NCI-H2196 treated with DMSO at 0.1 percent for 48 hours (cell line): Measurements from ENCODE around the gene DNMT3A.

Experiments used
- DNase-seq: peaks from one replicate; lab custom pipeline; 2025; ENCODE audit not compliant: unreplicated experiment; lab: John Stamatoyannopoulos, UW

The DNMT3A gene

GRCh38 chr2:25308599-25308998 is 33.1 kb downstream of the DNMT3A start:
- DNase-seq, result no peak

DNA sequence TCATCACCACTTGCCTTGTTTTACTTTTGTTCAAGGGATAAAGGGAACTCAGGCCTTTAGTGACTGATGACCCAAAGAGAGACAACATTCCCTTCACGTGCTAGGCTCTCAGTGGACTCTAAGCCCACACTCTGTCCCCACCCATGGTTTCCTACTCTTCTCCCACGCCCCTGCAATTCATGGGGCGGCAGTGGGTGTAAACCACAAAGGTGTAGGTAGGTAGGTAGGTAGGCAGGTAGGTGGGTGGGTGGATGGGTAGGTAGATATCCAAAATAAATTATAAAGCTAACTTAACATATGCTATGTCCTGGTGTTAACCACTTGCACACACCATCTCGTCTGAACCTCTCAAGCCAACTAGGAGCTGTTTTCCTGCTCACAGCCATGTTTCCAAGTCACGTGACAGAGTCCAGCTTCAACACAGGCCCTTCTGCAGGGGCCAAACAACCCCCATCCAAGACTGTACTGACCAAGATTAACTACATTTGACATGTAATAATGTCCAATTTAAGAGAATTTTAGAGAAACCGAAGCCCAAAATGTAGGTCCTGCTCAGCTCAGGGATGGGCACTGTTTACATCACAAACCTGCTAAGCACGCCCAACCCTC is 33.7 kb downstream of the DNMT3A start:
- no peak for DNase-seq

GRCh38 chr2:25306777-25307368 is 34.9 kb downstream of the DNMT3A start:
- DNase-seq, result no peak

GRCh38 chr2:25305775-25306174 is 36.0 kb downstream of the DNMT3A start:
- DNase-seq, result no peak

GRCh38 chr2:25304826-25305596 is 36.7 kb downstream of the DNMT3A start:
- DNase-seq, result no peak

DNA sequence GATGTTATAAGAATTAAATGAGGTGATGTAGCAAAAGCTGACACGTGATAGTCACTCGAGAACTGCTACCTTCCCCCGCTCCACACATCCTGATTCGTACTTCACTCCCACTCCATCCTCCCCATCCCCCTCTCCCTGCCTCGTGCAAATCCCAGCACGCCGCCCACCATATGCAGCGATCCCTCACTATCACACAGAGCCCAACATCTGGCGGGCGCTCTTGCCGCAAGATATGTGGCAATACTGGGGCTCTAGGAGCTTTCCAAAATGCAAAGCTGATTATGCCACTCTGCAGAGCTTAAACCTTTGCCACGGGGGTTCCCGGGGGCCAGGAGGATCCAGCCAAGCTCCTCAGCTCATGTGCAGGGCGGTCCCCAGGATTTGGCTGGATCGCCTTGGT is 37.4 kb downstream of the DNMT3A start:
- no peak for DNase-seq

- no peak for DNase-seq
Measured at GRCh38 chr2:25303633-25304236, 38.0 kb downstream of the DNMT3A start.

- no peak for DNase-seq
Measured at GRCh38 chr2:25302758-25303375, 38.9 kb downstream of the DNMT3A start.

GRCh38 chr2:25301453-25302352 is 40.0 kb downstream of the DNMT3A start:
- no peak for DNase-seq

- DNase-seq, result no peak
Measured at GRCh38 chr2:25300001-25300400, 41.7 kb downstream of the DNMT3A start.

- no peak for DNase-seq
Measured at GRCh38 chr2:25298776-25299431, 42.8 kb downstream of the DNMT3A start.

- no peak for DNase-seq
Measured at GRCh38 chr2:25297738-25298137, 44.0 kb downstream of the DNMT3A start.

- DNase-seq, result no peak
Measured at GRCh38 chr2:25295621-25296020, 46.1 kb downstream of the DNMT3A start.

- peak; percentile 79 for DNase-seq
Measured at GRCh38 chr2:25294573-25295462, 46.9 kb downstream of the DNMT3A start.

GRCh38 chr2:25293958-25294562 is 47.7 kb downstream of the DNMT3A start:
- DNase-seq, result no peak

DNA sequence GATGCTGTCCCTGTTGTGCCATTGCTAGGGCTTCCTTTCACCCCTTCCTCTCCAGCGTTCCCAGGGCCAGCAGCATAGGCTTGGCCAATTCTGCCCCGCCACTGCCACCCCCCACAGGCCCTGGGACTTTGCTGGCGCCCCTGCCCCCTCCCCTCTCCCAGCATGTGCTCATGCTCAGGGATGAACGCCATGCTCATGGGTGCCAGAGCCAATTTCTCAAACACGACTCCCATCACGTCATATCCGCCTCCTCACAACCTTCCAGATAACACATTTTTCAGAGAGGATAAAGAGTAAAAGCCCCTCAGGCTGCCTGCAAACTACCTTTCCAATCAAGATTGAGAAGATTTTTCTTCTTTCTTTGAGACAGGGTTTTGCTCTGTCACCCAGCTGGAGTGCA is 48.6 kb downstream of the DNMT3A start:
- DNase-seq, result no peak

GRCh38 chr2:25292408-25292807 is 49.3 kb downstream of the DNMT3A start:
- no peak for DNase-seq

DNA sequence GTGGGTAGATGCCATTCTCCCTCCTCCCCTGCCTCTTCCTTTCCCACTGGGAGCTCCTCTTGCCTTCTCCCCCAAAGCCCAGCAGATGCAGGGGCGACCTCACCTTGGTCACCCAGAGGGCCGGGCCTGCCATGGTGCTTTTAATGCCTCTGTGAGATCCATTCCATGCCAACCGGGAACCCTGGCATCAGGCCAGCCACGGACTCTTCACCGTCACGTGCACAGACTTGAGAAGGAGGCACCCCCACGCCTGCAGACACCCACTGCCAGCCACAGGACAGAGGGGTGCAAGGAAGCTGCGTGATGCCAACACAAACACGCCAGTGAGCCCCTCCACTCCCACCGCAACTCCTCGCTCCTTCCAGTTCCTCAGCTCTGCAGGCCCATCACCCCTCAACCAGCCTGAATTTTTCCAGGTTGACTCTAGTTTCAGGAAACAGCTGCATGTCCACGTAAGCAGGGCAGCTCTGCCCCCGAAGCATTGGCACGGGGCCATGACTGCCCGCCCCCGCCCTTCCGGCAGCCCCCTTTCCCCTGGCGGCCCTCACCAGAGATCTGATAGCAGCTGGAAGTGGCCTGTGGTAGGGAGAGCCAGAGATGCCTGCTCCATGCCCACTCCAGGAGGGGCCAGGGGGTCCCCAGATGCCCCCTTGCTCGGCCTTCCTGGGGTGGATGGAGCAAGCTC is 50.8 kb downstream of the DNMT3A start:
- DNase-seq, result peak; percentile 66
